DND-41 (cell line): Measurements from ENCODE around the gene RGP1.
A peak's percentile ranks its signal among the peaks of the same experiment; 100 is the strongest.

Experiments
- ATAC-seq: fragments of 200-7000 bp; cut with Tn5 transposase; 3 replicates; pipeline ENCODE4 v1.9.1; 2021; ENCODE audit warnings: low read depth; ENCODE audit not compliant: insufficient read depth
- DNase-seq: peaks from one replicate; pipeline ENCODE4 v3.0.0-alpha.2; 2020
- H2AFZ ChIP-seq: 2 replicates; pipeline ENCODE4 v1.6.0; 2012; ENCODE audit warnings: low read depth, low read length
- H3K27ac ChIP-seq: 2 replicates; pipeline ENCODE4 v1.5.1; 2012; ENCODE audit warnings: low read length, inconsistent platforms
- H3K27me3 ChIP-seq: fragments of 200-600 bp; sonication (generic); 2 replicates; pipeline ENCODE4 v1.6.0; 2012; ENCODE audit warnings: low read length, mild to moderate bottlenecking, inconsistent platforms; ENCODE audit not compliant: insufficient read depth, poor library complexity
- H3K36me3 ChIP-seq: 2 replicates; pipeline ENCODE4 v1.5.1; 2012; ENCODE audit warnings: low read length, inconsistent platforms; ENCODE audit not compliant: insufficient read depth
- H3K4me1 ChIP-seq: 2 replicates; pipeline ENCODE4 v1.5.1; 2012; ENCODE audit warnings: mild to moderate bottlenecking, low read length; ENCODE audit not compliant: insufficient read depth
- H3K4me2 ChIP-seq: 2 replicates; pipeline ENCODE4 v1.6.0; 2012; ENCODE audit warnings: mild to moderate bottlenecking, moderate library complexity, low read length, inconsistent platforms; ENCODE audit not compliant: insufficient read depth
- H3K4me3 ChIP-seq, 2 experiments: fragments of 200-600 bp in 1 of 2; shearing (Covaris generic) in 1 of 2; 2 replicates each; pipeline ENCODE4 v1.5.1; 2012 to 2016; ENCODE audit warnings: inconsistent platforms in 2 of 2, low read length in 2 of 2, mild to moderate bottlenecking in 2 of 2, low read depth in 1 of 2, moderate library complexity in 1 of 2
- H3K79me2 ChIP-seq: 2 replicates; pipeline ENCODE4 v1.6.0; 2012; ENCODE audit warnings: low read length, inconsistent platforms; ENCODE audit not compliant: insufficient read depth
- H3K9ac ChIP-seq: 2 replicates; pipeline ENCODE4 v1.6.0; 2012; ENCODE audit warnings: low read depth, mild to moderate bottlenecking, inconsistent platforms, low read length, moderate library complexity
- H3K9me3 ChIP-seq: 2 replicates; pipeline ENCODE4 v1.5.1; 2012; ENCODE audit warnings: low read length, moderate library complexity, mild to moderate bottlenecking, inconsistent platforms; ENCODE audit not compliant: insufficient read depth, severe bottlenecking
- H4K20me1 ChIP-seq: 2 replicates; pipeline ENCODE4 v1.6.0; 2012; ENCODE audit warnings: low read length; ENCODE audit not compliant: insufficient read depth
- EZH2 ChIP-seq: IDR thresholded peaks from 3 replicates; pipeline ENCODE4 v1.6.1; 2012; ENCODE audit warnings: borderline replicate concordance, low read depth, mild to moderate bottlenecking, moderate library complexity, low read length, inconsistent platforms; ENCODE audit not compliant: severe bottlenecking
- TF ChIP-seq, protein P1 (sequence below): IDR thresholded peaks from 2 replicates; pipeline ENCODE4 v1.5.1; 2012; ENCODE audit warnings: borderline replicate concordance, low read length, moderate library complexity, mild to moderate bottlenecking; ENCODE audit not compliant: poor library complexity, severe bottlenecking; ENCODE audit errors: extremely low read depth

Gene RGP1

DNA sequence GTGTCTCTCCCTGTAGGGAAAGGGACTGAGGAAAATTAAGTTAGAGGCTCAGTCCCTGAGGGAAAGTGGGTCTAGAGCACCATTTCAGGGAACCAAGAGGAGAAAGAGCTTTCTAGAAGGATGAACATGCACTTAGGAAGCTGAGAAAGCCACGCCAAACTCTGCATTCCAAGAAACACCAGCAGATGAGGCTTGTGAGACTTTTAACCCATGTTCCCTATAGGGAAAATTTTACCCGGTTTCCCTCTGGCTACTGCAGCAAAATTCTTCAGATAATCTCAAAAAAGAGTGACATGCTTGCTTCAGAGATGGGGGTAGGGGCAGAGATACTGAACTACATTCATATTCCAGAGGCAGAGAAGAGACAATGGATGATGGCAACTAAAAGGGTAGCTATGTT is 25.7 kb upstream of the RGP1 start:
- peaks cover 30% of the 10 kb centered on the region for H3K79me2 ChIP-seq
- ATAC-seq (no peak), DNase-seq (no peak)
- H3K4me1 ChIP-seq, result peaks cover 14% of the 10 kb centered on the region
- H3K4me3 ChIP-seq, result no peak overlapping the region
- H3K36me3 ChIP-seq, result peaks cover 92% of the 10 kb centered on the region
- H4K20me1 ChIP-seq, result peaks cover 33% of the 10 kb centered on the region
- H3K27ac ChIP-seq, result no peak overlapping the region
- no peaks in the 10 kb centered on the region for H3K9me3 ChIP-seq
- TF ChIP-seq, protein P1, sequence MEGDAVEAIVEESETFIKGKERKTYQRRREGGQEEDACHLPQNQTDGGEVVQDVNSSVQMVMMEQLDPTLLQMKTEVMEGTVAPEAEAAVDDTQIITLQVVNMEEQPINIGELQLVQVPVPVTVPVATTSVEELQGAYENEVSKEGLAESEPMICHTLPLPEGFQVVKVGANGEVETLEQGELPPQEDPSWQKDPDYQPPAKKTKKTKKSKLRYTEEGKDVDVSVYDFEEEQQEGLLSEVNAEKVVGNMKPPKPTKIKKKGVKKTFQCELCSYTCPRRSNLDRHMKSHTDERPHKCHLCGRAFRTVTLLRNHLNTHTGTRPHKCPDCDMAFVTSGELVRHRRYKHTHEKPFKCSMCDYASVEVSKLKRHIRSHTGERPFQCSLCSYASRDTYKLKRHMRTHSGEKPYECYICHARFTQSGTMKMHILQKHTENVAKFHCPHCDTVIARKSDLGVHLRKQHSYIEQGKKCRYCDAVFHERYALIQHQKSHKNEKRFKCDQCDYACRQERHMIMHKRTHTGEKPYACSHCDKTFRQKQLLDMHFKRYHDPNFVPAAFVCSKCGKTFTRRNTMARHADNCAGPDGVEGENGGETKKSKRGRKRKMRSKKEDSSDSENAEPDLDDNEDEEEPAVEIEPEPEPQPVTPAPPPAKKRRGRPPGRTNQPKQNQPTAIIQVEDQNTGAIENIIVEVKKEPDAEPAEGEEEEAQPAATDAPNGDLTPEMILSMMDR, result no peak
- no peak for TF ChIP-seq EZH2
- no peak overlapping the region for H3K4me2 ChIP-seq
- no peak overlapping the region for H2AFZ ChIP-seq
- no peak overlapping the region for H3K9ac ChIP-seq
- no peaks in the 10 kb centered on the region for H3K27me3 ChIP-seq

DNA sequence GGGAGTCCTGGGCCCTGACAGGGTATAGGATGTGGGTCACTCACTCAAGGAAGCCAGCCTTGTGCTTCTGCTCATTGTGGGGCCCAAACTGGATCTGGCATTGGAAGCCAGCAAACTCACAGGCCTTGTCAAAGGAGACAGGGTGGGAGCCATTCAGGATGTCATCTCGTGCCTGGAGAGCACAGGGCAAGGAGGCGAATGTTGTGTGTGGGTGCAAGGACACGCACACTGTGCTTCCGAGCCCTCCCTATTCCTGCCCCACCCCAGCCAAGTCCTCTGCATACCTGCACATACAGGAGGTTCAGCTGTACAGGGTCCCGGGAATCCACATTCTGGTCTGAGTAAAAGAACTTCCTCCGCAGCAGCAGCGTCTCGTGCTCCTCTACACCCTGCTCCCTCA is 25.2 kb upstream of the RGP1 start:
- Histone ChIP-seq H3K4me3 (no peak overlapping the region), H4K20me1 (peaks cover 37% of the 10 kb centered on the region), H3K79me2 (peaks cover 34% of the 10 kb centered on the region), H3K4me2 (no peak overlapping the region), H3K27me3 (no peaks in the 10 kb centered on the region), H3K9ac (no peak overlapping the region), H3K9me3 (no peaks in the 10 kb centered on the region), H3K27ac (no peak overlapping the region), H3K36me3 (peaks cover 91% of the 10 kb centered on the region), H2AFZ (no peak overlapping the region), H3K4me1 (peaks cover 19% of the 10 kb centered on the region)
- no peak for TF ChIP-seq EZH2
- TF ChIP-seq, protein P1, result no peak
- ATAC-seq, result no peak
- no peak for DNase-seq

DNA sequence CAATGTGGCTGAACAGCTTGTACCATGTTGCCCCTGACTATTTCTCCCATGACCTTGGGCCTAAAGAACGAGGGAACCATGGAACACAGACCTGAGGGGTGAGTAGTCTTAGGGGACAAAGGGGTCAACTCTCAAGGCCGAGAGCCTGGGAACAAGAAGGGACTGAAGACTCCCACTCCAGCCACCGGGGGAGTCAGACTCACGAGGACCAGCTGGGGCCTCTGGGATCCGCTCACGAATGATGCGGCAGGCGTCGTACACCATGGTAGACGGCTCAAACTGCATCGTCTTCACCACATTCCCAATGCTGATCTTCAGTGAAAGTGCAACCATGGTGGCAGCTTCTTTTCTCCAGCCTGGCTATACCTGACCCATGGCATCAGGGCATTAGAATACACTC is 23.7 kb upstream of the RGP1 start:
- TF ChIP-seq EZH2, result no peak
- TF ChIP-seq, protein P1, result no peak
- Histone ChIP-seq H3K4me1 (peaks cover 33% of the 10 kb centered on the region), H3K27me3 (no peaks in the 10 kb centered on the region), H4K20me1 (peaks cover 46% of the 10 kb centered on the region), H3K4me2 (no peak overlapping the region), H3K9ac (no peak overlapping the region), H3K9me3 (no peaks in the 10 kb centered on the region), H3K4me3 (no peak overlapping the region), H3K27ac (no peak overlapping the region), H2AFZ (no peak overlapping the region), H3K36me3 (peaks cover 84% of the 10 kb centered on the region), H3K79me2 (peaks cover 49% of the 10 kb centered on the region)
- ATAC-seq (no peak), DNase-seq (no peak)

DNA sequence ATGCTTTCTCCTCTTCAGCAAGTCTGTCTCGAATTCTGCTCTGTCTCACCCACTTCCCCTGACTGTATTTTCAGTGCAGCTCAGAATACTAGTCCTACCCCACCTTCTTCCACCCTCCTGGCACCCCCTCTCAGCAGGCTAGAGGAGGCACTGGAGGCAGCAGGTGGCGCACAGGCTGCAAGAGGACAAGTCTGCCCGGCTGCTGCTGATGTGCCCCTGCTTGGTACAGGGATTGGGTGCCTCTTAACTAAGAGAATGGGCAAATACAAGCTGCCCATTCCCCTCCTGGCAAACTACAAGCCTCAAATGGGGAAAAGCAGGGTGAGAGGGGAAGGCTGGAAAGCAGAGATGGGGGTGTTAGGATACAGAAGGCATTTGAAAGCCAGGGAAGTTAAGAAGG is 22.2 kb upstream of the RGP1 start:
- peaks cover 44% of the 10 kb centered on the region for H3K4me1 ChIP-seq
- H3K36me3 ChIP-seq, result peaks cover 68% of the 10 kb centered on the region
- H2AFZ ChIP-seq, result no peak overlapping the region
- H3K4me3 ChIP-seq, result no peak overlapping the region
- no peaks in the 10 kb centered on the region for H3K27me3 ChIP-seq
- no peak overlapping the region for H3K9ac ChIP-seq
- DNase-seq (peak; percentile 39), ATAC-seq (peak; percentile 35; the same call in 1 of the 3 replicates)
- H3K79me2 ChIP-seq, result peaks cover 65% of the 10 kb centered on the region
- no peaks in the 10 kb centered on the region for H3K9me3 ChIP-seq
- H4K20me1 ChIP-seq, result peaks cover 51% of the 10 kb centered on the region
- 0 out of 2 replicates have a peak overlapping the region, but pooled peaks have one; percentile 93 for H3K4me2 ChIP-seq
- 0 out of 2 replicates have a peak overlapping the region, but pooled peaks have one; percentile 16 for H3K27ac ChIP-seq
- TF ChIP-seq, protein P1, result peak; percentile 23
- no peak for TF ChIP-seq EZH2
